NCI-H2196 treated with DMSO at 0.1 percent for 48 hours (cell line): ENCODE measurements around the gene CAV1.

Source experiments
- DNase-seq: peaks from one replicate; lab custom pipeline; 2025; ENCODE audit not compliant: unreplicated experiment; lab: John Stamatoyannopoulos, UW

Gene CAV1

DNA sequence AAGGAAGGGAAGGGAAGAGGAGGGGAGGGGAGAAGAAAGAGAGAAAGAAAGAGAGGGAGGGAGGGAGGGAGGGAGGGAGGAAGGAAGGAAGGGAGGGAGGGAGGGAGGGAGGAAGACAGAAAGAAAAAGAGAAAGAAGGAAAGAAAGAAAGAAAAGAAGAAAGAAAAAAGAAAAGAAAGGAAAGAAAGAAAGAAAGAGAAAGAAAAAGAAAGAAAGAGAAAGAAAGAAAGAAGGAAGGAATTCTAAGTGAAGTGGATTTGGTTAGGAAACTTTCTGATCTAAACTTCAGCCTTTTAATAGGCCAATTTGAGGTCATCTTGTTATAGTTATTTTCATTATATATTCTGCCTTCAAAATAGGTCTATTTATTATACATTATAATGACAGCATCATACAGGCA lies 21.0 kb upstream of the CAV1 start:
- DNase-seq, result no peak

DNA sequence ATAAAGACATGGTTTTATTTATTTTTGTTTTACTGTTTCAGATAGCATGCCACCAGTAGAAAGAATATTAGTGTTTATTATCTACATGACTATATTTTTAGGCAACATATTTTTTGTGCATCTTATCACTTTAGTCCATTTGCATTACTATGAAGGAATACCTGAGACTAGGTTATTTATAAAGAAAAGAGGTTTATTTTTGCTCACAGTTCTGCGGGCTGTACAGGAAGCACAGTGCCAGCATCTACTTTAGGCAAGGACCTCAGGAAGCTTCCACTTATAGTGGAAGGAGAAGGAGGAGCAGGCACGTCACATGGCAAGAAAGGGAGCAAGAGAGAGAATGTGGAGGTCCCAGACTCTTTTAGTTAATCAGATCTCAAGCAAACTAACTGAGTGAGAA lies 19.6 kb upstream of the CAV1 start:
- no peak for DNase-seq

DNA sequence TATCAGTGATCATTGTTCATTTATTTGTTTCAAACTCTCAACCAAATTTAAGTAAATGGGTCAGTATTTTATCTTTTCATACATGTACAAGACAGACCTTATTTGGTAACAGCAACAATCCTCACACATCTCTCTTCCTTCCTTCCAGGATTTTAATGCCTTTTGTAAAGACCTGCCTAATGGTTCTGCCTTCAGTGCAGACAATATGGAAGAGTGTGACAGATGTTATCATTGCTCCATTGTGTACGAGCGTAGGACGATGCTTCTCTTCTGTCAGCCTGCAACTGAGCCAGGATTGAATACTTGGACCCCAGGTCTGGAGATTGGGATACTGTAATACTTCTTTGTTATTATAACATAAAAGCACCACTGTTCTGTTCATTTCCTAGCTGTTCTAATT lies 19.0 kb upstream of the CAV1 start:
- no peak for DNase-seq

GRCh38 chr7:116509982-116510579 lies 14.8 kb upstream of the CAV1 start:
- DNase-seq, result no peak

DNA sequence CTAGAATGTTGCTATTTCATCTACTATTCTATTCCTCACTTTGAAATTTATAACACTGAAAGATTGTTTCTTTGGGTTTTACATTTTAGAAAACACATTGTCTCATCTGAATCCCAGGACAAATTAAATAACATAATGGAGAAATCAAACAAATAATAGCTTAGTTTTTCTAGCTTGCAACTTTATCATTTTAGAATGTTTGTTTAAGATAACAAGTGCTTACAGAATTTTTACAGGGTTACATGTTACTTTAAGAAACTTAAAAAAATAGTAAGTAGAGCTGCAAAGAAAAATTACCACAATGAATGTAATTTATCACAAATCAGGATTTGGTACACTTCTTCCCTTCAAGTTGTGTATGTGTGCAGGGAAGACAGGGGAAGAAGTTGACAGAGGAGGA lies 14.0 kb upstream of the CAV1 start:
- no peak for DNase-seq

DNA sequence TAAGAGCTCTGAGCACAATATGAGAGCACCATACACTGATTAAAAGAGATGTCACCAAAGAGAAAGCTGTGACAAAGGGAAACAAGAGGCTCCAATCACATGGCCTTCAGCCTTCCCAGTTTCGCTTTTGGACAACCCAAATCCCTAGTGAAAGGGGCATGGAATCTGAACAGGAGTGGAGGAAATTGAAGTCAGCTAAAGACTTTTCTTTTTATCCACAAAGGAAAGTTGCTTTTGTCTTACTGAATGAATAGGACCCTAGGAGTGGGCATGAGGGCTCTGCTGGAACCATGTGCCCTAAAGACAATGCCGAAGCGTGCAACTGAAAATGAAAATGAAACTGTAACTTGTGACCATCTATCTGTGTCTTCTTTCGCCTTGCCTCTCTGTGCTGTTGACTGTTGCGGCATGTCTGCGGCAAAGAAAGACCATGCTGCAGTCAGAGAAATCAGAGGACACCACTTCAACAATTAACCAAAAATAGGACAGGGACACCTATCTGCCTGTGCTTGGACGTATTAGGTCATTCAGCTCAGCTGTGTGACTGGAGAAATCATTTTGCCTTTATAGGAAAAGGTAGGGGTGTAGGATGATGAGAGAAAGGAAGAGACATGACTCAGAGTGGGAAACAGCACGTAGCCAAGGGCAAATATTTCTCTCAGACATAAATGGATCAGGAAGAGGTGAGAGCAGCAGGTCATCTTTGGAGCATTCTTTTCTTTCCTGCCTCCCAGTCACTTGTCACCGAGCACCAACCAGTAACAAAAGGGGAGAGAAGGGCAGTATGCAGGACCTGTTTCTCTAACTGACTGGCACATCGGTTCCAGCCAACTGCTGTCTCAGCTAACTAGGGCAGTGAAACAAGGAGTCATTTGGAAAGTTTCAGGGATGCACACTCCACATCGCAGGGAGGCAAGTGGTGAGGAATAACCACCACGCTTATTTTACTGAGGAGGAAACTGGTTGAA lies 13.0 kb upstream of the CAV1 start:
- DNase-seq, result no peak

GRCh38 chr7:116512520-116513188 lies 12.2 kb upstream of the CAV1 start:
- DNase-seq, result no peak

DNA sequence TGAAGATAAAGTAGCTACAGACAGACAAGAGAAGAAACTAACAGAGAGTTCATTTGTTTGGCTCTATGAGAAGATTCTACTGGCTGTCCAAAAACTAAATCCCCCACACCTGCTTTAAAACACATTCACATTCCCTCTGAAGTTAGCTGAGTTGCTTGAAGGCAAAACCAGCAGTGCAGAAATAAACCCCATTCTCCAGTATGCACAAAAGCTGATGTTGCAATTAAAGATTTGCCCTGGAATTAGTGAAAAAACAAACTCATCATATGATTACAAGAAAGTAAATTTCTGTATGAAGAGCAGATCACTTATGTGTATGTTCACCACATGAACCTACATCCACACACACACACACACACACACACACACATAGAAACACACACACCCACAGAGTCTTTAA lies 9.3 kb upstream of the CAV1 start:
- DNase-seq, result no peak

DNA sequence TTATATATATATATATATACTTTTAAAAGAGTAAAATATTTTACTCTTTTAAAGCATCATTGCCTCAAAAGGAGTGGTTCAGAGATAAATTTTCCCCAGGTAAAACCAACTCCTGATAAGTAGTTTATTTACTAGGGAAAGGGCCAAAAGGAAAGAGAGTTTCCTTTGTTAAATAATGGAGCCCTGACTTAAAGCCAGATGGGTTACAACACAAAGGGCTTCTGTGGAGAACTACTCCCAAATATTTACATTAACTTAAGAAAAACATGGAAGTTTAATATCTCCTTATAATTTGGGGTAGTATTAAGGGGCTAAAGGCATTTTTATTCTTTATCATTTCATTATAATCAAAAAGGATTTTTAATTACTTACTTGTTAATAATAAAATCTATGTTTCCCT lies 8.5 kb upstream of the CAV1 start:
- DNase-seq, result no peak

GRCh38 chr7:116517626-116518025 lies 7.2 kb upstream of the CAV1 start:
- no peak for DNase-seq

DNA sequence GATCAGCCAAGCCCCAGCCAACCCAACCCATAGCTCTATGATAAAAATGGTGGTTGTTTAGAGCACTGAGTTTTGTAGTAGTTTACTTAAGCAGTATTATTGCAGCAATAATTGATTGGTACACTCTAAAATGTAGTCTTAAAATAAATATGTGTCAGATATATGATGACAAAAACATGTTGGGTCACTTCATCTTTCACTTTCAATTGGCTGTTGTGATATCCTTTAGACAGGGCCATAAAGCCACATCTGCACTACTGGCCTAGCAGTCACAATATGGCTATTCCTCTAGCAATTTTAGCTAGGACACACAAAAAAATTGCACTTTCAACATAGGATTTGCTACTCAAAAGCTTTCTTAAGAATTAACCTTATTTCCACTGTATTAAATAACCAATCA lies 5.9 kb upstream of the CAV1 start:
- DNase-seq, result no peak

GRCh38 chr7:116521046-116521664 lies 3.7 kb upstream of the CAV1 start:
- DNase-seq, result no peak

- DNase-seq, result no peak
Observed at GRCh38 chr7:116522247-116522646, 2.6 kb upstream of the CAV1 start.

GRCh38 chr7:116524221-116524608 lies 621 bp upstream of the CAV1 start:
- no peak for DNase-seq

GRCh38 chr7:116525298-116525912 lies 569 bp downstream of the CAV1 start:
- DNase-seq, result no peak

GRCh38 chr7:116525913-116526861 lies 1.4 kb downstream of the CAV1 start:
- DNase-seq, result no peak

- DNase-seq, result no peak
Observed at GRCh38 chr7:116526897-116527296, 2.1 kb downstream of the CAV1 start.

DNA sequence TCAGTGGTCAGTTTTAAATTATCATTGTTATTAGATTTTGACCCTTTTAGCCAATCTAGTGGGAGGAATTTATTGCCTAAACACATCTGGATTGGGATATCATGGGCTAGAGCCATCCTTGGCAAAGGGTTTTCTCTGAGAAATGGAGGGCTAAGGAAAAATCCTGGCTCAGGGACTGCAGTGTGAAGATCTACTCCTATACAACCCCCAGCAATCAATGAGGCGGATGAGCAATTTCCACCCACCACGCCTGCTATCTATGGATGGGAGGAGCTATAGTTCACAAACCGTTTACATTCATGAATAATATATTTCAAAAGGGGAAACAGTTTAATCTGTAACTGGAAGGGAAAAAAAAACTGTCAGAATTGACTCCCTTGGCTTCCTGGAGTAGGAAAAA lies 2.7 kb downstream of the CAV1 start:
- no peak for DNase-seq

DNA sequence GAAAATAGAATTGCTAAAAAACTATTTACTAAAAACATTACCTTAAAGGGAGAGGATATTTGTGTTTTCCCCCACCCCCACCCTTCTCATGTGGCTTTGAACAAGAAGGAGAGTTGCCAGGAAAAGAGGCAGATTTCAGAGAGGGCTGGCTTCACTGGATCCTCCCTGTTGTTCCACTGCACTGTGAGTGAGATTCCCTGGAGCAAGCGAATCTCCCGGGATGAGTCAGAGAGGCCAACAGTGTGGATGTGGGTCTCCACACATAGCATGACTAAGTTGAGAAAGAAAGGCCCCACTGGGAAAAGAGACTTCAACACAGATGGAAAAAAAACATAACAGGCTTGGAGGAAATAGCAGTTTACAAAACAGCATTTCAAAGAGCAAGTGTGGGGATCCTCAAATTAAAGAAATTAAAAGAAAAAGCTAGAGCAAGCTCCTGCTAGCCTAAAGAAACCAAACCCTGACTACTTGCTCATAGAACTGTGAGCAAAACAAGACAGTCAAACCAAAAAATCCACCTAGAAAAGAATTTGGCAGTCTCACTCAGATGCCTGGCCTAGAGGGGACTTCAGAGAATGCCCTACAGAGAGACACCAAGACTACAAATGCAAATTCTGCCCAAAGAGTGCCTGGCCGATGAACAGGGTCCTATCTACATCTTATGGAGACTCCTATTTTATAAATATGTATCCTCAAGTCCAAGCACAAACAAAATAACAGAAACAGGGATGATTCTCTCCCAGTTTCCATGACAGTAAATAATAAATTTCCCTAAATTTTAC lies 3.4 kb downstream of the CAV1 start:
- no peak for DNase-seq
